Common myeloid progenitor, CD34-positive (primary cell): ENCODE results near the gene CBL.
A peak's percentile ranks its signal among the peaks of the same experiment; 100 is the strongest.

Experiments
- CTCF ChIA-PET: fragments of 350-600 bp; sonication (Branson Sonifier 250); formaldehyde crosslinking; loops from one replicate; lab custom pipeline; 2021; ENCODE audit warnings: antibody characterized with exemption; lab: Charles Lee
- POLR2A ChIA-PET: fragments of 350-600 bp; sonication (Branson Sonifier 250); formaldehyde crosslinking; loops from one replicate; lab custom pipeline; 2021; ENCODE audit warnings: antibody characterized with exemption; lab: Charles Lee
- DNase-seq, 3 donors: peaks; one replicate each; pipeline versions ENCODE4 v3.0.0 to v3.0.0-alpha.2; 2013
- H3K27ac ChIP-seq, 2 experiments: 1 replicate in 1 of 2; 2 replicates in 1 of 2; pipeline ENCODE4 v1.7.0; 2013; ENCODE audit warnings: inconsistent platforms in 2 of 2, low read length in 2 of 2, mild to moderate bottlenecking in 2 of 2, low read depth in 1 of 2, moderate library complexity in 1 of 2; ENCODE audit not compliant: severe bottlenecking in 2 of 2, insufficient read depth in 1 of 2, poor library complexity in 1 of 2
- H3K27me3 ChIP-seq, 5 experiments: replicated peaks in 2 of 5; 1 replicate in 3 of 5; 2 replicates in 2 of 5; pipeline versions ENCODE4 v1.6.1 to v1.7.0; 2013; ENCODE audit warnings: low read length in 4 of 5, mild to moderate bottlenecking in 2 of 5, moderate library complexity in 2 of 5, inconsistent platforms in 1 of 5; ENCODE audit not compliant: insufficient read depth in 5 of 5, control insufficient read depth in 4 of 5
- H3K36me3 ChIP-seq, 4 experiments: 1 replicate in 2 of 4; 2 replicates in 2 of 4; pipeline versions ENCODE4 v1.6.1 to v1.7.0; 2013; ENCODE audit warnings: low read length in 3 of 4, control low read depth in 1 of 4, mild to moderate bottlenecking in 1 of 4; ENCODE audit not compliant: control insufficient read depth in 4 of 4, insufficient read depth in 4 of 4
- H3K4me1 ChIP-seq, 4 experiments: 1 replicate in 3 of 4; 2 replicates in 1 of 4; pipeline versions ENCODE4 v1.6.1 to v1.7.1; 2013; ENCODE audit warnings: low read length in 3 of 4, mild to moderate bottlenecking in 3 of 4, control low read depth in 1 of 4, inconsistent platforms in 1 of 4, moderate library complexity in 1 of 4; ENCODE audit not compliant: control insufficient read depth in 4 of 4, insufficient read depth in 4 of 4; ENCODE audit errors: control extremely low read depth in 1 of 4
- H3K4me3 ChIP-seq, 7 experiments: 1 replicate in 4 of 7; 2 replicates in 3 of 7; pipeline versions ENCODE4 v1.5.1 to v1.7.0; 2013; ENCODE audit warnings: mild to moderate bottlenecking in 7 of 7, low read length in 6 of 7, moderate library complexity in 6 of 7, inconsistent platforms in 2 of 7, low read depth in 2 of 7, control low read depth in 1 of 7; ENCODE audit not compliant: insufficient read depth in 4 of 7, control insufficient read depth in 1 of 7; ENCODE audit errors: extremely low read depth in 1 of 7
- H3K9me3 ChIP-seq, 5 experiments: 1 replicate in 4 of 5; 2 replicates in 1 of 5; pipeline versions ENCODE4 v1.6.1 to v1.7.1; 2013; ENCODE audit warnings: low read length in 4 of 5, mild to moderate bottlenecking in 2 of 5, inconsistent platforms in 1 of 5, low read depth in 1 of 5, moderate library complexity in 1 of 5; ENCODE audit not compliant: control insufficient read depth in 4 of 5, insufficient read depth in 2 of 5; ENCODE audit errors: control extremely low read depth in 1 of 5
- WGBS: methylation state at CpG from one replicate; pipeline ENCODE4 v1.1.5; 2013; ENCODE audit not compliant: insufficient coverage; 5-methylcytosine and 5-hydroxymethylcytosine counted together

CBL gene

GRCh38 chr11:119206511-119207414 is 624 bp downstream of the CBL start:
- 0% methylated on average over 16 of the region's 41 CpGs for WGBS
- Histone ChIP-seq H3K9me3 (no peaks in the 10 kb centered on the region), H3K4me3 (peak overlapping the region; percentile 70 to 98 (median 88)), H3K27ac (peak overlapping the region in 1 of 2 experiments; percentile 71), H3K36me3 (no peaks in the 10 kb centered on the region), H3K27me3 (no peaks in the 10 kb centered on the region), H3K4me1 (peaks cover 17 to 24% (median 22%) of the 10 kb centered on the region in 4 experiments)
- ChIA-PET CTCF (interaction anchor here (0.5 to 1.9 kb wide), 13 partner anchors 10 to 119 kb away, joined by 3 to 8 read pairs (median 4); partner anchors contain the start of gene HINFP), POLR2A (no interaction called here)
- DNase-seq, result peak in 2 of 3 donors; percentile 22 to 33

- POLR2A ChIA-PET, result no interaction called here
- peak in 1 of 3 donors; percentile 5 for DNase-seq
Observed at GRCh38 chr11:119207415-119207960, 1.3 kb downstream of the CBL start.

GRCh38 chr11:119209186-119209585 is 3.0 kb downstream of the CBL start:
- POLR2A ChIA-PET, result no interaction called here
- CTCF ChIA-PET, result interaction anchor here (0.6 to 1.4 kb wide), 4 partner anchors 13 to 74 kb away, joined by 3 to 4 read pairs (median 3); no protein-coding TSS in a partner anchor
- peaks cover 17 to 24% (median 22%) of the 10 kb centered on the region in 4 experiments for H3K4me1 ChIP-seq
- H3K27me3 ChIP-seq, result no peaks in the 10 kb centered on the region
- 100% methylated on average over 6 of the region's 7 CpGs for WGBS
- no peaks in the 10 kb centered on the region for H3K36me3 ChIP-seq
- H3K4me3 ChIP-seq, result no peak overlapping the region
- no peak for DNase-seq
- no peak overlapping the region for H3K27ac ChIP-seq
- no peaks in the 10 kb centered on the region for H3K9me3 ChIP-seq

More at GRCh38 chr11:119207415-119207960, 1.3 kb downstream of the CBL start:
- Histone ChIP-seq H3K4me3 (peak overlapping the region in 6 of 7 experiments; percentile 70 to 98 (median 89)), H3K9me3 (no peaks in the 10 kb centered on the region), H3K27me3 (no peaks in the 10 kb centered on the region), H3K36me3 (no peaks in the 10 kb centered on the region), H3K27ac (peak overlapping the region in 1 of 2 experiments; percentile 47), H3K4me1 (peaks cover 17 to 24% (median 22%) of the 10 kb centered on the region in 4 experiments)
- CTCF ChIA-PET, result interaction anchor here (1.0 to 1.9 kb wide), 3 partner anchors 10 to 77 kb away, joined by 4 to 8 read pairs (median 4); no protein-coding TSS in a partner anchor
- WGBS, result 10% methylated on average over 2 of the region's 11 CpGs

- no peaks in the 10 kb centered on the region for H3K9me3 ChIP-seq
- H3K27ac ChIP-seq, result no peak overlapping the region
- H3K4me1 ChIP-seq, result peaks cover 15 to 19% (median 19%) of the 10 kb centered on the region in 4 experiments
- ChIA-PET POLR2A (interaction anchor here (1.1 kb wide), 1 partner anchor 12 kb away, joined by 3 read pairs; no protein-coding TSS in a partner anchor), CTCF (interaction anchor here (0.6 to 1.4 kb wide), 3 partner anchors 14 to 41 kb away, joined by 3 read pairs; no protein-coding TSS in a partner anchor)
- no peak for DNase-seq
- no peaks in the 10 kb centered on the region for H3K36me3 ChIP-seq
- H3K4me3 ChIP-seq, result no peak overlapping the region
- H3K27me3 ChIP-seq, result no peaks in the 10 kb centered on the region
- 100% methylated on average over 2 of the region's 3 CpGs for WGBS
Observed at GRCh38 chr11:119210050-119210449, 3.9 kb downstream of the CBL start.

GRCh38 chr11:119218141-119218878 is 12.2 kb downstream of the CBL start:
- H3K4me3 ChIP-seq, result no peak overlapping the region
- no peaks in the 10 kb centered on the region for H3K9me3 ChIP-seq
- ChIA-PET POLR2A (no interaction called here), CTCF (no interaction called here)
- H3K27ac ChIP-seq, result no peak overlapping the region
- peaks cover 0 to 8% (median 5%) of the 10 kb centered on the region in 4 experiments for H3K4me1 ChIP-seq
- no peak for DNase-seq
- peaks cover 0 to 3% (median 0%) of the 10 kb centered on the region in 4 experiments for H3K36me3 ChIP-seq
- no peaks in the 10 kb centered on the region for H3K27me3 ChIP-seq
- WGBS, result 100% methylated on average over 2 of the region's 8 CpGs

GRCh38 chr11:119222308-119222707 is 16.2 kb downstream of the CBL start:
- no peaks in the 10 kb centered on the region for H3K9me3 ChIP-seq
- peaks cover 0 to 8% (median 5%) of the 10 kb centered on the region in 4 experiments for H3K4me1 ChIP-seq
- ChIA-PET CTCF (interaction anchor here (1.1 kb wide), 1 partner anchor 100 kb away, joined by 3 read pairs; no protein-coding TSS in a partner anchor), POLR2A (interaction anchor here (1.3 kb wide), 1 partner anchor 12 kb away, joined by 3 read pairs; no protein-coding TSS in a partner anchor)
- no peaks in the 10 kb centered on the region for H3K36me3 ChIP-seq
- no peak overlapping the region for H3K27ac ChIP-seq
- H3K4me3 ChIP-seq, result no peak overlapping the region
- no peak for DNase-seq
- 88% methylated on average over 2 of the region's 2 CpGs for WGBS
- no peaks in the 10 kb centered on the region for H3K27me3 ChIP-seq
